Measurements from ENCODE around the gene EXT2.

DNA sequence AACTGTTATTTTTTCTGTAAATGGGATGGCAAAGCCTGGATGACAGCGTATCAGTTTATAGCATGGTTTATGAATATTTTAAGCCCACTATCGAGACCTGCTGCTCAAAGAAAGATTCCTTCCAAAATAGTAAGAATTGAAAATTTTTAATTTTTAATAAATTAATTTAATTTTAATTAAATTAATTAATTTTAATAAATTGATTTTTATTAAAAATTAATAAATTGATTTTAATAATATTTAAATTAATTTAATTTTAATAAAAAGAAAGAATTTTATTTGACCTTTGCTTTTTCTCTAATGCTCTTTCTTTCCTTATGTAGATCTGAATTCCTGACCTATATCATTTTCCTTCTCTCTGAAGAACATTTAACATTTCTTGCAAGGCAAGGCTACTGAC lies 62.9 kb downstream of the EXT2 start:
- TF ChIP-seq GATA3 (IDR thresholded peaks at IDR 0.05; ENCODE audit: low read depth, low read length) (no peak), GATA2 (IDR thresholded peaks at IDR 0.05; ENCODE audit: low read depth, low read length) (no peak)
